Nephron progenitor cell (in vitro differentiated cells): Measurements from ENCODE around the gene BARHL2.

Experiments used
- DNase-seq: peaks from one replicate; pipeline ENCODE4 v3.0.0; 2021
- H3K27ac Mint-ChIP-seq: 2 replicates; pipeline ENCODE4 v1.8.0; 2021; ENCODE audit warnings: mild to moderate bottlenecking, moderate library complexity, mixed read lengths
- H3K27me3 Mint-ChIP-seq: 2 replicates; pipeline ENCODE4 v1.8.0; 2021; ENCODE audit warnings: mild to moderate bottlenecking, low read depth, mixed read lengths; ENCODE audit not compliant: poor library complexity
- H3K36me3 Mint-ChIP-seq: 2 replicates; pipeline ENCODE4 v1.8.0; 2021; ENCODE audit warnings: low read depth, mixed read lengths
- H3K4me1 Mint-ChIP-seq: 2 replicates; pipeline ENCODE4 v1.8.0; 2021; ENCODE audit warnings: mixed read lengths
- H3K4me3 Mint-ChIP-seq: 2 replicates; pipeline ENCODE4 v1.8.0; 2021; ENCODE audit warnings: mild to moderate bottlenecking, moderate library complexity, mixed read lengths
- H3K9me3 Mint-ChIP-seq: 2 replicates; pipeline ENCODE4 v1.8.0; 2021; ENCODE audit warnings: mild to moderate bottlenecking, moderate library complexity, mixed read lengths
- TF ChIP-seq, protein P1 (sequence below): fragments of 200-600 bp; sonication (generic); IDR thresholded peaks from 2 replicates; pipeline ENCODE4 v1.5.0; 2021; ENCODE audit warnings: antibody characterized with exemption

Gene BARHL2

GRCh38 chr1:90705956-90706355 is 11.1 kb downstream of the BARHL2 start:
- Mint-ChIP-seq H3K27me3 (peaks cover 98% of the 10 kb centered on the region), H3K27ac (no peak overlapping the region), H3K4me3 (peak overlapping the region; percentile 75), H3K4me1 (peaks cover 13% of the 10 kb centered on the region), H3K9me3 (no peaks in the 10 kb centered on the region), H3K36me3 (no peaks in the 10 kb centered on the region)
- DNase-seq, result no peak
- TF ChIP-seq, protein P1, sequence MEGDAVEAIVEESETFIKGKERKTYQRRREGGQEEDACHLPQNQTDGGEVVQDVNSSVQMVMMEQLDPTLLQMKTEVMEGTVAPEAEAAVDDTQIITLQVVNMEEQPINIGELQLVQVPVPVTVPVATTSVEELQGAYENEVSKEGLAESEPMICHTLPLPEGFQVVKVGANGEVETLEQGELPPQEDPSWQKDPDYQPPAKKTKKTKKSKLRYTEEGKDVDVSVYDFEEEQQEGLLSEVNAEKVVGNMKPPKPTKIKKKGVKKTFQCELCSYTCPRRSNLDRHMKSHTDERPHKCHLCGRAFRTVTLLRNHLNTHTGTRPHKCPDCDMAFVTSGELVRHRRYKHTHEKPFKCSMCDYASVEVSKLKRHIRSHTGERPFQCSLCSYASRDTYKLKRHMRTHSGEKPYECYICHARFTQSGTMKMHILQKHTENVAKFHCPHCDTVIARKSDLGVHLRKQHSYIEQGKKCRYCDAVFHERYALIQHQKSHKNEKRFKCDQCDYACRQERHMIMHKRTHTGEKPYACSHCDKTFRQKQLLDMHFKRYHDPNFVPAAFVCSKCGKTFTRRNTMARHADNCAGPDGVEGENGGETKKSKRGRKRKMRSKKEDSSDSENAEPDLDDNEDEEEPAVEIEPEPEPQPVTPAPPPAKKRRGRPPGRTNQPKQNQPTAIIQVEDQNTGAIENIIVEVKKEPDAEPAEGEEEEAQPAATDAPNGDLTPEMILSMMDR, result no peak

DNA sequence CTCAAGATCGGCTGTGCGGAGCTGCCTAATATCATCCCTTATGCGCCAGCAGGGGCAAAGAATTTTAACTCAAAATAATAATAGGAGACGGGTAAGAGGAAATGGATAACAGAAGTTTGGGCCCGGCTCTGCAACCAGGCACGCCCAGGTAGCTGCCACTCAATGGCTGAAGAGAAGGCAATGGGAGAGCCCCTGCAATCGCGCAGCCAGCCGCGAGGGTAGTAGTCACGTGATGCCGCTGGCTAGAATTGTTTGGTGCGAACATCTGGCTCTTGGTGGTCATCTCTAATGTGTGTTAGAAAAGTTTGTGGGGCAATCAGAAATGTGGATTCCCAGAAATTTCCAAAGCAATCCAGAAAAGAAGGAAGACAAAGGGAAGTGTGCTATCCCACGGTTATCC is 12.3 kb downstream of the BARHL2 start:
- no peaks in the 10 kb centered on the region for H3K9me3 Mint-ChIP-seq

GRCh38 chr1:90694846-90695245 is 22.3 kb downstream of the BARHL2 start:
- H3K4me1 Mint-ChIP-seq, result no peaks in the 10 kb centered on the region
- DNase-seq, result no peak
- no peak overlapping the region for H3K4me3 Mint-ChIP-seq
- no peaks in the 10 kb centered on the region for H3K9me3 Mint-ChIP-seq
- peaks cover 48% of the 10 kb centered on the region for H3K27me3 Mint-ChIP-seq
- no peak overlapping the region for H3K27ac Mint-ChIP-seq
- TF ChIP-seq, protein P1, result no peak
- no peaks in the 10 kb centered on the region for H3K36me3 Mint-ChIP-seq

More for the DNA sequence above, 12.3 kb downstream of the BARHL2 start:
- Mint-ChIP-seq H3K27me3 (peaks cover 98% of the 10 kb centered on the region), H3K27ac (no peak overlapping the region), H3K4me1 (peaks cover 13% of the 10 kb centered on the region), H3K36me3 (no peaks in the 10 kb centered on the region), H3K4me3 (no peak overlapping the region)
- TF ChIP-seq, protein P1, result no peak
- DNase-seq, result no peak

DNA sequence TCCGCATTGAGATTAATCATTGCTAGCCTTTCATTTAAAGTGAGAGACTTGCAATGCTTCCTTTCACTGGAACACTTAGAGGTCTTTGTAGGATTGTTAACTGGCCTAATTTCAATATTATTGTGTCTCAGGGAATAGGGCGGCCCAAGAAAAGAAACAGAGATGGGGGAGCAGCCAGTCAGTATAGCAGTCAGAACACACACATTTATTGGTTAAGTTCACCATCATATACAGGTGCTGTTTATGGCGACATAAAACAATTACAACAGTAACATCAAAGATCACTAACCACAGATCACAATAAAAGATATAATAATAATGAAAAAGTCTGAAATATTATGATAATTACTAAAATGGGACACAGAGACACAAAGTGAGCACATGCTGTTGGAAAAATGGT is 29.4 kb downstream of the BARHL2 start:
- Mint-ChIP-seq H3K4me1 (no peaks in the 10 kb centered on the region), H3K36me3 (no peaks in the 10 kb centered on the region), H3K4me3 (no peak overlapping the region), H3K9me3 (no peaks in the 10 kb centered on the region), H3K27ac (no peak overlapping the region), H3K27me3 (peaks cover 9% of the 10 kb centered on the region)
- TF ChIP-seq, protein P1, result no peak
- DNase-seq, result no peak

GRCh38 chr1:90675161-90675847 is 41.8 kb downstream of the BARHL2 start:
- DNase-seq, result no peak
- H3K27me3 Mint-ChIP-seq, result no peaks in the 10 kb centered on the region
- no peak overlapping the region for H3K27ac Mint-ChIP-seq
- H3K4me1 Mint-ChIP-seq, result no peaks in the 10 kb centered on the region
- TF ChIP-seq, protein P1, result no peak
- H3K4me3 Mint-ChIP-seq, result no peak overlapping the region
- no peaks in the 10 kb centered on the region for H3K36me3 Mint-ChIP-seq
- peaks cover 31% of the 10 kb centered on the region for H3K9me3 Mint-ChIP-seq

DNA sequence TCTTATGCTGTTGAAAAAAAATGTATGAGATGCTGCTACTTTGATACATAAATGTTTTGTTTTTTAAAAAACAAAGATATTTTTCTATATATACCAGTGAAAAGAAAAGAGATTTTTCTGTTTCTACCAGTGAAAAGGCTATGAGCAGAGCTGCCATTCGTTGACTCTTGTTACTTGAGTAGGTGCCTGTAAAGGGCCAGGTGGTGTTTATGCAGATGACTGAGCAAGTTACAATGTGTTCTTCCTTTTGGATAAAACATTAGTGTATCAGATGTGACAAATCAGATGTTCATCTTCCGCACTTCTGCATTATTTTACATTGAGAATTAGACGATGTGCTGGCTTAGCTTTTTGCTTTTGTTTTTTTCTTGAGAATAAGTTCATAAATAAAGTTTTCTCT is 45.4 kb downstream of the BARHL2 start:
- TF ChIP-seq, protein P1, result no peak
- no peaks in the 10 kb centered on the region for H3K36me3 Mint-ChIP-seq
- H3K27me3 Mint-ChIP-seq, result no peaks in the 10 kb centered on the region
- no peak for DNase-seq
- H3K9me3 Mint-ChIP-seq, result peaks cover 30% of the 10 kb centered on the region
- H3K27ac Mint-ChIP-seq, result no peak overlapping the region
- H3K4me3 Mint-ChIP-seq, result no peak overlapping the region
- H3K4me1 Mint-ChIP-seq, result no peaks in the 10 kb centered on the region
